HG03280 (cell line): ENCODE measurements around the gene SOWAHC.
A peak's percentile ranks its signal among the peaks of the same experiment; 100 is the strongest.
"Not testable (repeated sequence)": the region's sequence is repeated elsewhere in the genome, so short reads cannot be mapped to it uniquely, and the experiment has no call there.

ENCODE experiments used
- ATAC-seq: cut with Tn5 transposase; IDR thresholded peaks from one replicate; pipeline ENCODE4 v1.9.1; 2021; ENCODE audit warnings: mild to moderate bottlenecking, moderate library complexity; ENCODE audit not compliant: unreplicated experiment

The SOWAHC gene

GRCh38 chr2:109615637-109616144, 1.5 kb downstream of the SOWAHC start:
- ATAC-seq = no peak

GRCh38 chr2:109616184-109616583, 2.0 kb downstream of the SOWAHC start:
- no peak for ATAC-seq

GRCh38 chr2:109619032-109619615, 5.0 kb downstream of the SOWAHC start:
- ATAC-seq = no peak

GRCh38 chr2:109623297-109623696, 9.1 kb downstream of the SOWAHC start:
- no peak for ATAC-seq

DNA sequence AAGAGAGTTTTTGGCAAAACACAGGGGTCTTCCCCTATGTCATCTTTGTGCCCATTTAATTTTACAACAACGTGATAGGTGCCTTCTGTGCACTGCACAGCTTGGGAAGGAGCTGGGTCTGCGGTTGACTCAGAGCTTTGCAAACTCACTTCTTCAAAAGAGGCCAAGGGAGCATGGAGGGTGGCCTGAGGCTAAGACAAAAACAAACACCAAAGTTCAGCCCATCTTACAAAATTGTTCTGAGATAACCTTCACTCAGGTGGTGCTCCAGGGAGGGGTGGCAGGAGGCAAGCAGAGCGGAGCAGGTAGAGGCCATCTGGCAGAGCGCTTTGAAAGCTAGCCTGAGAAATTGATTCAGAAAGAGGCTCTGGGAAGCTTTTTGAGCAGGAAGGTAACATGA, 9.8 kb downstream of the SOWAHC start:
- ATAC-seq = no peak

DNA sequence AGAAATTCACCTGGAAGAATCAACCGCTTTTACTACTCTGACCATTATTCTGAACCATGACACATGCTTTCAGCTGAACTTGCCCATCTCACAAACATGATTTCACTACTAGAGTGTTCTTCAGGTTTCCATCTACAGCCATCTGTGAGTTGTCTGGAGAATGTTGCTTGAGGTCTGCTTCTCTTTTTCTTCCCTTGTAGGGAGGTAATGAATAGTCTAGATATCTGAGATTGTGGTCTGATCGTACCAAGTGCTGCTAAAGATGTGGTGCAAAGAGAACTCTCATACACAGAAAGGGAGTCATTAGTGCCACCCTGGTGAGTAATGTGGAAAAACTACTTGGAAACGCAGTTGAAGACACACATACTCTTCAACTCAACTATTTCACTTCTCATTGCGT, 10.2 kb downstream of the SOWAHC start:
- no peak for ATAC-seq

DNA sequence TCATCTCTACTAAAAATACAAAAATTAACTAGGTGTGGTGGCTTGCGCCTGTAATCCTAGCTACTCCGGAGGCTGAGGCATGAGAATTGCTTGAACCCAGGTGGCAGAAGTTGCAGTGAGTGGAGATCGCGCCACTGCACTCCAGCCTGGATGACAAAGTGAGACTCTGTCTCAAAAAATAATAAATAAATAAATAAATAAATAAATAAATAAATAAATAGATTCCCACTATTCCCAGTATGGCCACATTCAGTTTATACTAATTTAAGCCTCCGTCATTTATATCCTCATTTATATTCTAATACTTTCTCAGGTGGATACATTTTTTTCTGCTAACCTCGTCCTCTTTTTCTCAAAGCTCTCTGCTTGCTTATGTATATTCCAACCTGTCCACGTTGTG, 14.2 kb downstream of the SOWAHC start:
- not testable (repeated sequence) for ATAC-seq

GRCh38 chr2:109629867-109630266, 15.7 kb downstream of the SOWAHC start:
- ATAC-seq = no peak

DNA sequence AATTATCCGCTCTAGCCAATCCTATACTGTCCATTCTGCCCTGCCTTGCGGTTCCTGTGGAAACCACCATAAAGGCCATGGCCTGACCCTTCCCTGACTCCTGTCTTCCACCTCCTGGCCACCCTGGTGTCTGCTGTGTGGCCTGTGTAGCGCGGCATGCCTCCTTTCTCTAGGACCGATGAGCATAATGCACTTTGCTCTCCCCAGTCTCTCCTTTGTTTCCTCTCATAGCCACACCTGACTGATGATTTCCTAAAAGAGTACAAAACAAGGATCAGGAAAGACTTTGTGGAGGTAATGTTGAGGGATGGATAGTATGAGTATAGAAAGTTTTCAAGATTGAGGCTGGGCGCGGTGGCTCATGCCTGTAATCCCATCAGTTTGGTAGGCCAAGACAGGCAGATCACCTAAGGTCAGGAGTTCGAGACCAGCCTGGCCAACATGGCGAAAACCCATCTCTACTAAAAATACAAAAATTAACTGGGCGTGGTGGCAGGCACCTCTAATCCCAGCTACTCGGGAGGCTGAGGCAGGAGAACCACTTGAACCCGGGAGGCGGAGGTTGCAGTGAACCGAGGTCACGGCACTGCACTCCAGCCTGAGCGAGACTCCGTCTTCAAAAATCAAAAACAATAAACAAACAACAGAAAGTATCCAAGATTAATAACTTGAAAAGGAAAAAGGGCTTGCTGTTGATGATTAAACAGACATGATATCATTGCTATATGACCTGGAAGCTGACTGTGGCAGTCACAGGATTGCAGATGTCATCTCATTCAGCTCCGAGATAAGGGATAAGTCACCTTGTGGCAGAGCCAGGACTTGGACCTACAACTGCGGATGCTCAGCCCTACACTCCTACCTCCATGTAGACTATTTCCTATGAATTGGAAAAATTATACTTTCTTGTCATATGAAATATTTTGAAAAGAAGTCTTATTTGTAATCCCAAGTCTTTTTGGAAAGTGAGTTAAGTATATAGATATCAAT, 16.6 kb downstream of the SOWAHC start:
- no peak for ATAC-seq

GRCh38 chr2:109631741-109632140, 17.6 kb downstream of the SOWAHC start:
- no peak for ATAC-seq

DNA sequence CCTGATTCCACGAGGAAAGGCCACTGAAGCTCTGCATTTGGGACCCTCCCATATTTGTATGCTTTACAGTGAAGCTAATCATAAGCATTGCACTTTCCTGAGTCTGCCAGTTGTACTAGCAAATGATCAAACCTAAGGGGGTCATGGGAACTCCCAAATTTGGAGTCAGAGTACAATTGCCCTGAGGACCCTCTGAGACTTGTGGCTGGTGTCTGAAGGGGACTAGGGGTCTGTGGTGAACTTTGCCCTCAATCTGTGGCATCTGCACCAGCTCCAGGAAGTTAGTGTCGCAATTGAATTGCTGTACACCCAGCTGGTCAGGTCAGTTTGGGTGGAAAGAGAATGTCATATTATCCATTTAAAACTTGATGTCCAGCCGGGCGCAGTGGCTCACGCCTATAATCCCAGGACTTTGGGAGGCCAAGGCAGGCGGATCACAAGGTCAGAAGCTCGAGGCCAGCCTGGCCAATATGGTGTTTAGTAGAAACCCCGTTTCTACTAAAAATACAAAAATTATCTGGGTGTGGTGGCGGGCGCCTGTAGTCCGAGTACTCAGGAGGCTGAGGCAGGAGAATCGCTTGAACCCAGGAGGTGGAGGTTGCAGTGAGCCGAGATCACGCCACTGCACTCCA, 18.1 kb downstream of the SOWAHC start:
- no peak for ATAC-seq

- ATAC-seq = no peak
These were observed 19.3 kb downstream of the SOWAHC start for GRCh38 chr2:109633284-109633961.

GRCh38 chr2:109635426-109636304, 21.5 kb downstream of the SOWAHC start:
- ATAC-seq = no peak

DNA sequence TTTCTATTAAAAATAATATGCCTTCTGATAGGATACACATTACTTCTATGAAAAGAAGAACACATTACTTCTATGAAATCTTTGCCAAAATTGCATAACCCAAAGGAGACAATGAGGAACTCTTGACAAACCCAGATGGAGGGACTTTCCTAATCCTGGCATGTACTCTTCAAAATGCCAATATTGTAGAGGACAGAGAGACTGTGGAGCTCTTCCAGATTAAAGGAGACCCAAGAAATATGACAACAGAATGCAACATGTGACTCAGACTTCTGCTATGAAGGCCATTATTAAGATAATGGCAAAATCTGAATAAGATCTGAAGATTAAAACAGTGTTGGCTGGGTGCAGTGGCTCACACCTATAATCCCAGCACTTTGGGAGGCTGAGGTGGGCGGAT, 22.2 kb downstream of the SOWAHC start:
- no peak for ATAC-seq

GRCh38 chr2:109637749-109638570, 23.8 kb downstream of the SOWAHC start:
- ATAC-seq = peak; percentile 82

GRCh38 chr2:109638795-109639194, 24.6 kb downstream of the SOWAHC start:
- peak; percentile 40 for ATAC-seq

- not testable (repeated sequence) for ATAC-seq
These were observed 25.8 kb downstream of the SOWAHC start for GRCh38 chr2:109640000-109640399.

DNA sequence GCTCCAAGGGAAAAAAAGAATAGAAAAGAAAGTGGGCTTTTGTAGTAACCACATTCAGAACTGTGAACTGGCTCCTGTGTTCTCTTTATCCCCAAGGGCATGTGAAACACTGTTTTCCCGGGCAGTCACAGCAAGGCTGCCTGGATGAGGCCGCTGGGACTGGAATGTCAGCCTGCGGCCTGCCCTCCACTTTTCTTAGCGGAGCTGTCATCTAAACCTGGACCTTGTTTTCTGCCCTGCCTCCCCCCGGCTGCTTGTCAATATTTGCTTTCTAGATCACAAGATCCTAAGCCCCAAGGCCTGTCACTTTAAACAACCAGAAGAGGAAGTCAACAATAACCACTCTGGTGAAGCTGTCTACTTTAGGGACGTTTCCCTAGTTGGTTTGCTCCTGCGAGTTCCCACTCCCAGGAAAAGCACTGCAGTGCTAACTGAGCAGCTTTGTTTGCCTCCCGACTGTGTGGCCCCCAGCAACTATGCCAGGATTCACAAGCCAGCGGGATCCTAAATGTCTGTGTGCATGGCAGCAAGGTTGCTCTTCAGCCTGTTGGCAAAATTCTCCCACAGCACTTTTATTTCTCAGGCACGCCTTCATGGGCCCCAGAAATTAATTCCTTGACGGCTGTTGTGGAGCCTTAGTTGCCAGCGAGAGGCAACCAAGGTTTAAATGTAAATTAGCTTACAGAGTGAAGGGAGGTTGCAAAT, 30.6 kb downstream of the SOWAHC start:
- no peak for ATAC-seq
